GM19468 (cell line): ENCODE results near the gene MPST.

Source experiments
- ATAC-seq: cut with Tn5 transposase; IDR thresholded peaks from one replicate; pipeline ENCODE4 v1.9.1; 2021; ENCODE audit warnings: mild to moderate bottlenecking, moderate library complexity, moderate number of reproducible peaks; ENCODE audit not compliant: unreplicated experiment; ENCODE audit errors: extremely low read depth

MPST gene

DNA sequence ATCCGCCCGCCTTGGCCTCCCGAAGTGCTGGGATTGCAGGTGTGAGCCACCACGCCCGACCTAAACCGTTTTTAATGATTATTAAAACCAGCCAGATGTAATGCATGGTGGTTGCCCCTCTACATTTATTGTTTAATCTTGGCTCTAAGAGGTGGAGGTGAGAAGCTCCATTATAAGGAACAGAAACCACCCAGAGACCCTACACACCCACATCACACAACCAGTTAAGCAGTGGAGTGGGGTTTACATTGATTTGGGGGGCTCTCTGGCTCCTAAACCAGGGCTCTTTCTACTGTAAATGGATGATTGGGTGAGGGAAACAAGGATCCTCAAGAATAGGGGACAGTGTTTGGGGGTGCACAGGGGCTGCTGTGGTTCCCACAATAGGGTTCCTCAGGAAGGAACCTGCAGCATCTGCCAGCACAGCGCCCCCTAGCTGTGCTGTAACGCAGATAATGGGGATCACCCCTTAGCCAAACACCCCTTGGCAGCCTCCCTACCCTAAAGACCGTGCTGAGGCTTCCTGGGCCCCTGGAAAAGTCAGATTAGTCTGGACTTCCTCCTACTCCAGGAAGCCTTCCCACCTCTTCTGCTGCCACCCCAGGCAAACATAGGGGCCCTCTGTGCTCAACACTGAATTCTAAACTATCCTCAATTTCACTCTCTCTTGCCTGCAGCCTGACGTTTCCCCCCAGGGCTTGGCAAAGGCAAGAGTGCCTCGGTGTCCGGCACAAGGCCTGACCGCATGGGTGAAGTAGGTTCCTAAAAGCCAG lies 2.4 kb downstream of the MPST start:
- ATAC-seq, result no peak

- ATAC-seq, result no peak
Observed at GRCh38 chr22:37022483-37023337, 3.2 kb downstream of the MPST start.

DNA sequence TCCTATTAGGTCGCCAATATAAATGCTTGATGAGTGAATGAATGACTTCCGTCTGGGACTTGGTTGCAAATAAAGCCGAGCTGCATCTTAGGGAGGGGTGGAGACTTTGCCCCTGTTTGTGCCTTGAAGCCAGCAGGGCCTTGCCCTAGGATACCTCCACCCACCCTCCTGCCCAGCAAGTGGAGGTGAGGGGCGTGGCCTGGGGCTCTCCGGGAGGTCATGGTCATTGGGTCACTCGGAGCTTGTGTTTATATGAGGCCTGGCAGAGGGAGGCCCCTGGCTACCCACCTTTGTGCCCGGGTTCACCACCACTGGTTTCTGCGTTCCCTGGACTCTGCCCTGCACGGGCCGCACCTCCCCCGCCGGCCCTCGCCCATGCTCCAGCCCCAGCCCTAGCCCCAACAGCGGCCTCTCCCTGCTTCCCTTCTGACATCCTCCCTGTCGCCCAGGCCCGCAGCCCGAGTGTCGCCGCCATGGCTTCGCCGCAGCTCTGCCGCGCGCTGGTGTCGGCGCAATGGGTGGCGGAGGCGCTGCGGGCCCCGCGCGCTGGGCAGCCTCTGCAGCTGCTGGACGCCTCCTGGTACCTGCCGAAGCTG lies 4.3 kb downstream of the MPST start:
- ATAC-seq, result no peak

- no peak for ATAC-seq
Observed at GRCh38 chr22:37024339-37025157, 5.0 kb downstream of the MPST start.

DNA sequence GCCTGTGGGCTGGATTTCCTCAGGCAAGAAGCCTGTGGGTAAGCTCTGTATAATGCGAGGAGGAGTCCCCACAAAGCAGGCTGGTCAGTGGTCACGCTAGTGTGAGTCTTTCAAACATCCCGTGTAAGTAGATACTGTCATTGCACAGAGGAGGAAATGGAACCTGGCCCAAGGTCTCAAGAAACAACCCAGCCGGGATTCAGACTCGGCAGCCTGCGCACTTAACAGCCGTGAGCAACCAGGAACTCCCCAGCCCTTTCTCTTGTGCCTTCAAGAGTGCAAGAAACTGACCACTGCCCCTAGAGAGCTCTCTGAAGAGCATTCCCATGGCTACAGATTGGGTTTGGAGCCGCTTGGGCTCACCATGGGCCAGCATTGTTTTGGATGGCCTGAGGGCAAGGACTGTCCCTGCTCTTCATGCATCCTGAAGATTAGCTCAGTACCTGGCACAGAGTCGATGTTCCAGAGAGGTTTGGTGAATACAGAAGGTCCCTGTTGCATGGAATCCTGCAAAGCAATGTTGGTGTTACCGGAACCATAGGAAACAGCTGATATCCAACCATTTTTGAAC lies 6.0 kb downstream of the MPST start:
- ATAC-seq, result no peak

DNA sequence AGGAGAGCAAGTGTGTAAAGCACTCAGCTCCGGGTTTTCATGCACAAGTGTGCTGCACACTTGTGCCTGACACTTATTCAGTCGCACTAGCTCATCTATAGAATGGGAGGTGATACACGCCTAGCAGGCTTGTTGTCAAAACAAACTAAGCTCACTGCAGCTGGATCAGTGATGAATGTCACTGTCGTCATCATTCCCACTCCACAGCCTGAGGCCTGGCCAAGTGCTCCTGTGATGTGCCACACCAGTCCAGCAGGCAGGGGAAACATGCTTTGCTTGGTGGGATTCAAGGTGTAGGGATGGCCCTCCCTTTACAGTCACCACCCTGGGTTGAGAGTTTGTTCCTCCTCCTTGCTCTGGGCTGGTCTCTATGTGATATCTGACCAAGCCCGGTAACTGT lies 6.8 kb downstream of the MPST start:
- no peak for ATAC-seq

DNA sequence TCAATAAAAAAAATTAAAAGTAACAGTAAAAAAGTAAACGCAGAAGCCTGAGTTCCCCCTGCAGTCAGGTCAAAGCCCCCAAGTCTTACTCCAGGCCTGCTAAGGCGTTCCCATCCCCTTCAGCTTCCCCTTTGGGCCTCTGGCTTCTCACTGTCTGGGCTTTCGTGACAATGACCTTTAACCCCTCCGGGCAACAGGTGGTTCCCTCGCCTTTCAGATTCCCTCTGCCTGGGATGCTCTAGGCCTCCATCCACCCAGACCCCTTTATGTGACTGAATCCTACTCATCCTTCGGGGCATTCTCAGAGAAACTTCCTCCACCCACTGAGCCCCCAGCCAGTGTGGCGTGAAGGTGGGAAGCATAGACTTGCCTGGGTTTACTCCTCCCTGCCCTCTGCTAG lies 8.0 kb downstream of the MPST start:
- no peak for ATAC-seq

- no peak for ATAC-seq
Observed at GRCh38 chr22:37028692-37029674, 9.4 kb downstream of the MPST start.

DNA sequence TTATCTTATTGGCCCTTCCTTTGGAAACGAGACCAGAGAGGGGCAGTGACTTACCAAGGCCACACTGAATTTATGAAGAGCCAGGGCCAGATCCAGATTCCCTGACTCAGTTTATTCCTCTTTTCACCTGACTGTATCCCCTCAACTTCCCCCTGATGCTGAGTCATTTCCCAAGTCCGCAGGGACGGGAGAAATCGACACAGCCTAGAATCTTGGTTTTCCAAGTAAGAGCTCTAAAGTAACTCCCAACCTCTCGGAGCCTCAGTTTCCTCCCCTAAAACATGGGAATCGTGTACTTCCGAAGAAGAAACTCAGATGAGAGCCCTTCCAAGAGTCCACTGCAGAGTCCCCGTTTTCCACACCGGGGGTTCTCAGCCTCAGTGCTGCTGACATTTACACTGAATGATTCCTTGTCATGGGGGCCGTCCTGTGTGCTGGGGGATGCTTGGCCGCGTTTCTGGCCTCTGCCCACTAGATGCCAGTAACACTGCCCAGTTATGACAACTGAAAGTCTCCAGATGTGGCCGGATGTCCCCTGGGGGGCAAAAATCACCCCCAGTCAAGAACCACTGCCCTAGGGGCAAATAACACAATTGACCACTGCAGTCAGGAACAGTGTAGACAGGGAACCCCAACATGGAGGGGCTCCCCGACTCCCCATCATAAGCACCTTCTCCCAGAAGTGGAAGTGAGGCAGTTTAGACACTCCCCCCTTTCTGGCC lies 11.2 kb downstream of the MPST start:
- no peak for ATAC-seq

DNA sequence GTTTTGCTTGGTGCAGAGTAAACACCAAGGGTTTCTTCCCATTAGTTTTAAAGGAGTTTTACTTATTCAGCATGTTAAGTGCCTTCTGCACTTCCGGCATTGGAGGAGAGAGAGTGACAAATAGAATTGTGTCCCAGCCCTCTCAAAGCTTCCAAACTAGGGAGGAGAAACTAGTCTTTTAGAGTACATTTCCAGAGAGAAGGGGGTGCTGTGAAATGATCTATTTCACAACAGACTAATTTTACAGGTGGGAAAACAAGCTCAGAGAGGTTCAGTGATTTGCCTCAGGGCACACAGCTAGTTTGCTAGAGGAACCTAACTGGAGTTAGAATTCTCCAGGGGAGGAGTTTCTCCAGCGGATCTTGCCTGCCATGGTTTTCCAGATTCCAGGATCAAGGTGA lies 12.6 kb downstream of the MPST start:
- ATAC-seq, result no peak

- ATAC-seq, result no peak
Observed at GRCh38 chr22:37032535-37033460, 13.3 kb downstream of the MPST start.

- ATAC-seq, result no peak
Observed at GRCh38 chr22:37033605-37034430, 14.3 kb downstream of the MPST start.

GRCh38 chr22:37036655-37037377 lies 17.3 kb downstream of the MPST start:
- ATAC-seq, result no peak

DNA sequence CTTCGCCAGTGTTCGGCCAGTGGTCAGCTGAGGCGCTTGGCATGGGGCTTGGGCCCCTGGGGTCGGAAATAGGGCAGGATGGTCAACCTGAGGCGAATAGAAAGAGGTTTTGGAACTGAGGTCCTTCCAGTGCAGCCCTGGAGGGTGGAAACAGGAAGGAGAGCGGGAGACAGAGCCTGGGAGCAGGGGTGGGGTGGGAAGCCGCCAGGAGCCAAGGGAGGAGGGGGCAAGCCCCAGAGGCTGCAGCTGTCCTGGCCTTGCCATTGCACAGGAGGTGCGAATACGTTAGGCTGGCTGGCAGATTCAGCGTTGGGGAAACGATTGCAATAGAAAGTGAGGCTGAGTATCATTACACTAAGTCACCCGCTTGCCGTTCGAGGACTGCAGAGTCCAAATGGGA lies 18.1 kb downstream of the MPST start:
- no peak for ATAC-seq

GRCh38 chr22:37039466-37039865 lies 19.9 kb downstream of the MPST start:
- ATAC-seq, result no peak
